Right atrium auricular region (tissue), 2 donors: ENCODE data around the gene TBC1D8. TPM values are rescaled to one million over a fixed set of nuclear protein-coding genes. Genes with fewer than 3 reads are reported as not detected.

Experiments used
- DNase-seq: peaks from one replicate; pipeline ENCODE4 v3.0.0-alpha.2; 2019; ENCODE audit warnings: low spot score
- H3K27ac ChIP-seq, 2 donors: fragments of 200-600 bp; sonication (generic); 1 replicate in 1 of 2; 2 replicates in 1 of 2; pipeline ENCODE4 v1.5.1; 2016 to 2019
- H3K27me3 ChIP-seq, 2 donors: fragments of 200-600 bp; sonication (generic); one replicate each; pipeline versions ENCODE4 v1.5.1 to v1.6.0; 2017 to 2019
- H3K36me3 ChIP-seq: fragments of 200-600 bp; sonication (generic); one replicate; pipeline ENCODE4 v1.5.1; 2016
- H3K4me1 ChIP-seq, 2 donors: fragments of 200-600 bp; sonication (generic); one replicate each; pipeline versions ENCODE4 v1.5.1 to v1.6.0; 2017 to 2019
- H3K4me3 ChIP-seq, 2 donors: fragments of 200-600 bp; sonication (generic); 1 replicate in 1 of 2; 2 replicates in 1 of 2; pipeline ENCODE4 v1.5.1; 2017 to 2019; ENCODE audit warnings: mild to moderate bottlenecking in 1 of 2, moderate library complexity in 1 of 2
- H3K9me3 ChIP-seq, 2 donors: fragments of 200-600 bp; sonication (generic); one replicate each; pipeline ENCODE4 v1.5.1; 2019
- CTCF ChIP-seq, 2 donors: fragments of 200-600 bp; sonication (generic); IDR thresholded peaks; one replicate each; pipeline ENCODE4 v1.5.1; 2019; ENCODE audit warnings: antibody characterized with exemption in 2 of 2
- total RNA-seq, 2 donors: library from RNA; depleted of rRNA; stranded (reverse); fragments of >200 nt; gene quantifications; one replicate each; pipeline ENCODE4 v1.1.0, GENCODE V29; 2016

The TBC1D8 gene
- total RNA-seq, 2 donors from 2014 or later, result 42.3 to 50.3 TPM

- Histone ChIP-seq H3K27ac (no peak overlapping the region), H3K9me3 (no peaks in the 10 kb centered on the region)
These were observed 61.0 kb downstream of the TBC1D8 start for GRCh38 chr2:101089942-101090799.

GRCh38 chr2:101089419-101089818 lies 61.8 kb downstream of the TBC1D8 start:
- Histone ChIP-seq H3K9me3 (no peaks in the 10 kb centered on the region), H3K4me1 (peaks cover 0 to 3% of the 10 kb centered on the region in 2 donors), H3K27me3 (no peaks in the 10 kb centered on the region), H3K27ac (no peak overlapping the region), H3K4me3 (no peak overlapping the region), H3K36me3 (no peaks in the 10 kb centered on the region)
- no peak for DNase-seq
- no peak for TF ChIP-seq CTCF (IDR thresholded peaks at IDR 0.05)

More at GRCh38 chr2:101089942-101090799, 61.0 kb downstream of the TBC1D8 start:
- no peak for TF ChIP-seq CTCF (IDR thresholded peaks at IDR 0.05)
- Histone ChIP-seq H3K36me3 (no peaks in the 10 kb centered on the region), H3K4me1 (peaks cover 0 to 4% of the 10 kb centered on the region in 2 donors), H3K4me3 (no peak overlapping the region), H3K27me3 (no peaks in the 10 kb centered on the region)
- no peak for DNase-seq

- Histone ChIP-seq H3K27ac (no peak overlapping the region), H3K4me3 (no peak overlapping the region), H3K4me1 (no peaks in the 10 kb centered on the region), H3K36me3 (no peaks in the 10 kb centered on the region), H3K9me3 (no peaks in the 10 kb centered on the region), H3K27me3 (no peaks in the 10 kb centered on the region)
- TF ChIP-seq CTCF (IDR thresholded peaks at IDR 0.05), result no peak
- no peak for DNase-seq
These were observed 63.5 kb downstream of the TBC1D8 start for GRCh38 chr2:101087638-101088037.

GRCh38 chr2:101083613-101084012 lies 67.6 kb downstream of the TBC1D8 start:
- Histone ChIP-seq H3K27me3 (no peaks in the 10 kb centered on the region), H3K36me3 (no peaks in the 10 kb centered on the region), H3K4me1 (no peaks in the 10 kb centered on the region), H3K4me3 (no peak overlapping the region), H3K9me3 (no peaks in the 10 kb centered on the region), H3K27ac (no peak overlapping the region)
- DNase-seq, result no peak
- TF ChIP-seq CTCF (IDR thresholded peaks at IDR 0.05), result no peak

GRCh38 chr2:101082998-101083397 lies 68.2 kb downstream of the TBC1D8 start:
- no peaks in the 10 kb centered on the region for H3K9me3 ChIP-seq
- H3K27ac ChIP-seq, result no peak overlapping the region
- no peaks in the 10 kb centered on the region for H3K36me3 ChIP-seq
- TF ChIP-seq CTCF (IDR thresholded peaks at IDR 0.05), result no peak
- no peak overlapping the region for H3K4me3 ChIP-seq
- H3K27me3 ChIP-seq, result no peaks in the 10 kb centered on the region
- no peaks in the 10 kb centered on the region for H3K4me1 ChIP-seq
- no peak for DNase-seq
